Measurements from ENCODE around the gene ADGRV1.

GRCh38 chr5:91200692-91201091, 642.1 kb downstream of the ADGRV1 start:
- TF ChIP-seq ZNF274 (IDR thresholded peaks at IDR 0.05; ENCODE audit: low read depth, low read length) (no peak), YY1 (IDR thresholded peaks at IDR 0.05; ENCODE audit: insufficient read depth, insufficient read length) (no peak)
